Gastroesophageal sphincter (tissue), 3 donors: ENCODE results near the gene CLIP4.
"Not testable (repeated sequence)": the region's sequence is repeated elsewhere in the genome, so short reads cannot be mapped to it uniquely, and the experiment has no call there.

Experiments
- EP300 ChIP-seq: sonication (generic); formaldehyde crosslinking; IDR thresholded peaks from one replicate; pipeline ENCODE4 v1.6.1; 2017; ENCODE audit warnings: antibody characterized with exemption, mild to moderate bottlenecking
- POLR2A ChIP-seq, 2 donors: fragments of 450-650 bp; IDR thresholded peaks; one replicate each; pipeline ENCODE4 v1.6.1; 2017; ENCODE audit warnings: antibody characterized with exemption in 2 of 2, mild to moderate bottlenecking in 2 of 2, moderate library complexity in 1 of 2
- POLR2AphosphoS5 ChIP-seq: sonication (generic); formaldehyde crosslinking; IDR thresholded peaks from one replicate; pipeline ENCODE4 v1.6.1; 2017; ENCODE audit warnings: antibody characterized with exemption
- TF ChIP-seq, protein P1 (sequence below), 4 experiments: fragments of 200-600 bp in 2 of 4; fragments of 450-650 bp in 2 of 4; sonication (generic) in 1 of 4; IDR thresholded peaks; one replicate each; pipeline ENCODE4 v1.5.1; 2017 to 2019; ENCODE audit warnings: antibody characterized with exemption in 4 of 4, mild to moderate bottlenecking in 2 of 4, moderate library complexity in 2 of 4

DNA sequence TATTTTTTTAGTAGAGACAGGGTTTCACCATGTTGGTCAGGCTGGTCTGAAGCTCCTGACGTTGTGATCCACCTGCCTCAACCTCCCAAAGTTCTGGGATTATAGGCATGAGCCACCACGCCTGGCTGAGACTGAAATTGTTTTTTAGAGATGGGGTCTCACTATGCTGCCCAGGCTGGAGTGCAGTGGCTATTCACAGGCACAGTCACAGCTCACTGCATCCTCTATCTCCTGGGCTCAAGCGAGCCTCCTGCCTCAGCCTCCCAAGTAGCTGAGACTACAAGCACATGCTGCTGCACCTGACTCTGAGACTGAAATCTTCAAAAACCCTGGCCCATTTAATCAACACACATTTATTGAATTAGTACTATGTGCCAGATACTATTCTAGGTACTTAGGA, 7.7 kb upstream of the CLIP4 start:
- TF ChIP-seq, protein P1, sequence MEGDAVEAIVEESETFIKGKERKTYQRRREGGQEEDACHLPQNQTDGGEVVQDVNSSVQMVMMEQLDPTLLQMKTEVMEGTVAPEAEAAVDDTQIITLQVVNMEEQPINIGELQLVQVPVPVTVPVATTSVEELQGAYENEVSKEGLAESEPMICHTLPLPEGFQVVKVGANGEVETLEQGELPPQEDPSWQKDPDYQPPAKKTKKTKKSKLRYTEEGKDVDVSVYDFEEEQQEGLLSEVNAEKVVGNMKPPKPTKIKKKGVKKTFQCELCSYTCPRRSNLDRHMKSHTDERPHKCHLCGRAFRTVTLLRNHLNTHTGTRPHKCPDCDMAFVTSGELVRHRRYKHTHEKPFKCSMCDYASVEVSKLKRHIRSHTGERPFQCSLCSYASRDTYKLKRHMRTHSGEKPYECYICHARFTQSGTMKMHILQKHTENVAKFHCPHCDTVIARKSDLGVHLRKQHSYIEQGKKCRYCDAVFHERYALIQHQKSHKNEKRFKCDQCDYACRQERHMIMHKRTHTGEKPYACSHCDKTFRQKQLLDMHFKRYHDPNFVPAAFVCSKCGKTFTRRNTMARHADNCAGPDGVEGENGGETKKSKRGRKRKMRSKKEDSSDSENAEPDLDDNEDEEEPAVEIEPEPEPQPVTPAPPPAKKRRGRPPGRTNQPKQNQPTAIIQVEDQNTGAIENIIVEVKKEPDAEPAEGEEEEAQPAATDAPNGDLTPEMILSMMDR (IDR thresholded peaks at IDR 0.05) = not testable (repeated sequence)
- not testable (repeated sequence) for TF ChIP-seq POLR2A (IDR thresholded peaks at IDR 0.05); EP300; POLR2AphosphoS5
